Prostate gland (tissue), 2 donors: Measurements from ENCODE around the gene KREMEN1. TPM values are rescaled to one million over a fixed set of nuclear protein-coding genes. Genes with fewer than 3 reads are reported as not detected.

Experiments used
- DNase-seq: peaks from one replicate; pipeline ENCODE4 v3.0.0-alpha.2; 2019; ENCODE audit warnings: low spot score
- H3K27ac ChIP-seq, 2 donors: fragments of 200-600 bp; sonication (generic); 2 replicates each; pipeline ENCODE4 v1.5.1; 2017 to 2019
- H3K27me3 ChIP-seq: fragments of 200-600 bp; sonication (generic); replicated peaks from 2 replicates; pipeline ENCODE4 v1.5.1; 2019; ENCODE audit not compliant: insufficient read depth
- H3K36me3 ChIP-seq, 2 donors: fragments of 200-600 bp; sonication (generic); 1 replicate in 1 of 2; 2 replicates in 1 of 2; pipeline versions ENCODE4 v1.5.1 to v1.8.1; 2017 to 2019
- H3K4me1 ChIP-seq: fragments of 200-600 bp; sonication (generic); replicated peaks from 2 replicates; pipeline ENCODE4 v1.5.1; 2019
- H3K4me3 ChIP-seq, 2 donors: fragments of 200-600 bp; sonication (generic); 2 replicates each; pipeline ENCODE4 v1.5.1; 2017 to 2019
- H3K9me3 ChIP-seq: fragments of 200-600 bp; sonication (generic); 2 replicates; pipeline ENCODE4 v1.5.1; 2017
- CTCF ChIP-seq, 4 experiments: fragments of 200-600 bp in 2 of 4; fragments of 450-650 bp in 2 of 4; sonication (generic) in 2 of 4; IDR thresholded peaks; 1 replicate in 3 of 4; 2 replicates in 1 of 4; pipeline ENCODE4 v1.5.1; 2016 to 2019; ENCODE audit warnings: antibody characterized with exemption in 4 of 4, mild to moderate bottlenecking in 2 of 4, moderate library complexity in 2 of 4
- POLR2A ChIP-seq: fragments of 450-650 bp; IDR thresholded peaks from one replicate; pipeline ENCODE4 v1.6.1; 2016; ENCODE audit warnings: antibody characterized with exemption, mild to moderate bottlenecking
- POLR2AphosphoS5 ChIP-seq: sonication (generic); formaldehyde crosslinking; IDR thresholded peaks from one replicate; pipeline ENCODE4 v1.6.1; 2017; ENCODE audit warnings: antibody characterized with exemption
- WGBS: methylation state at CpG from one replicate; pipeline ENCODE4 v1.1.5; 2018; 5-methylcytosine and 5-hydroxymethylcytosine counted together
- intact Hi-C: fragments of 100-400 bp; cut with DNase I; formaldehyde crosslinking; loops from one replicate; pipeline ENCODE4 v1.14.2; 2022
- small RNA-seq, 2 donors: library from RNA; depleted of rRNA; stranded (forward); fragments of <200 nt; gene quantifications; one replicate each; pipeline ENCODE3, GENCODE V24; 2016
- total RNA-seq, 2 donors: library from RNA; depleted of rRNA; stranded (reverse); fragments of >200 nt; gene quantifications; one replicate each; pipeline ENCODE4 v1.1.0, GENCODE V29; 2016

Gene KREMEN1
- total RNA-seq, 2 donors from 2014 or later = 19.3 to 49.0 TPM

GRCh38 chr22:29216873-29217666, 144.2 kb downstream of the KREMEN1 start:
- WGBS = 58% methylated on average over 14 of the region's 14 CpGs
- intact Hi-C loops = no loop called here

More at GRCh38 chr22:29216873-29217666, 144.2 kb downstream of the KREMEN1 start:
- no peak for DNase-seq
- TF ChIP-seq CTCF (IDR thresholded peaks at IDR 0.05) = no peak
- TF ChIP-seq POLR2A = no peak
- TF ChIP-seq POLR2AphosphoS5 = no peak
- Histone ChIP-seq H3K4me1 (no peaks in the 10 kb centered on the region), H3K27me3 (no peaks in the 10 kb centered on the region), H3K9me3 (no peaks in the 10 kb centered on the region), H3K36me3 (no peaks in the 10 kb centered on the region), H3K27ac (no peak overlapping the region), H3K4me3 (no peak overlapping the region)

Small RNAs within 50 kb of the gene (small RNA-seq; reads per million reads assigned to genes)
- gene RNU6-1219P = 0 reads per million in 2 donors
- gene RNU6-810P = 0 reads per million in 2 donors

Other genes starting within 250 kb of the KREMEN1 start
- gene ZNRF3, start 189.5 kb upstream of the KREMEN1 start, total RNA-seq = 10 to 100 TPM; 38.5 to 46.1 TPM
- 1 to 10 TPM in 1 of 2 donors, under 1 TPM in 1; 0.36 to 1.4 TPM for gene C22orf31, start 11.2 kb upstream of the KREMEN1 start, total RNA-seq
- 10 to 100 TPM; 12.8 to 14.7 TPM for gene EMID1, start 132.9 kb downstream of the KREMEN1 start, total RNA-seq
- gene RHBDD3, start 194.9 kb downstream of the KREMEN1 start, total RNA-seq = 10 to 100 TPM; 66.9 to 74.6 TPM
- 100 to 1,000 TPM; 181 to 213 TPM for gene EWSR1, start 195.2 kb downstream of the KREMEN1 start, total RNA-seq
- 100 to 1,000 TPM in 1 of 2 donors, 10 to 100 TPM in 1; 85.8 to 159 TPM for gene GAS2L1, start 233.6 kb downstream of the KREMEN1 start, total RNA-seq
- 10 to 100 TPM in 1 of 2 donors, 1 to 10 TPM in 1; 9.2 to 15.1 TPM for gene RASL10A, start 242.7 kb downstream of the KREMEN1 start, total RNA-seq